Progenitor cell of endocrine pancreas (in vitro differentiated cells): ENCODE results near the gene ANKLE1. TPM values are rescaled to one million over a fixed set of nuclear protein-coding genes. Genes with fewer than 3 reads are reported as not detected.
A peak's percentile ranks its signal among the peaks of the same experiment; 100 is the strongest.

Experiments used
- DNase-seq: peaks from one replicate; pipeline ENCODE4 v3.0.0; 2021; ENCODE audit warnings: low spot score; ENCODE audit not compliant: unreplicated experiment
- H3K27ac Mint-ChIP-seq: 2 replicates; pipeline ENCODE4 v1.8.0; 2021; ENCODE audit warnings: mild to moderate bottlenecking, moderate library complexity, mixed read lengths
- H3K27me3 Mint-ChIP-seq: 2 replicates; pipeline ENCODE4 v1.8.0; 2021; ENCODE audit warnings: mixed read lengths
- H3K36me3 Mint-ChIP-seq: 2 replicates; pipeline ENCODE4 v1.8.0; 2022; ENCODE audit warnings: mixed read lengths; ENCODE audit not compliant: insufficient read depth
- H3K4me1 Mint-ChIP-seq: 2 replicates; pipeline ENCODE4 v1.8.0; 2021; ENCODE audit warnings: low read depth, mixed read lengths
- H3K4me3 Mint-ChIP-seq: 2 replicates; pipeline ENCODE4 v1.8.0; 2021; ENCODE audit warnings: low read depth, mild to moderate bottlenecking, moderate library complexity, mixed read lengths
- H3K9me3 Mint-ChIP-seq: 2 replicates; pipeline ENCODE4 v1.8.0; 2021; ENCODE audit warnings: low read depth, mixed read lengths
- total RNA-seq: library from RNA; stranded (reverse); gene quantifications from 2 replicates; pipeline ENCODE4 v1.2.1, GENCODE V29; 2021
- TF ChIP-seq, protein P1 (sequence below): fragments of 200-600 bp; sonication (generic); IDR thresholded peaks from one replicate; pipeline ENCODE4 v1.5.0; 2021; ENCODE audit warnings: antibody characterized with exemption, mild to moderate bottlenecking; ENCODE audit not compliant: unreplicated experiment

Gene ANKLE1
- total RNA-seq, 1 donor from 2014 or later, result 6.4 TPM

GRCh38 chr19:17302391-17303166 is 20.9 kb downstream of the ANKLE1 start:
- H3K27ac Mint-ChIP-seq, result no peak overlapping the region
- no peak for DNase-seq

DNA sequence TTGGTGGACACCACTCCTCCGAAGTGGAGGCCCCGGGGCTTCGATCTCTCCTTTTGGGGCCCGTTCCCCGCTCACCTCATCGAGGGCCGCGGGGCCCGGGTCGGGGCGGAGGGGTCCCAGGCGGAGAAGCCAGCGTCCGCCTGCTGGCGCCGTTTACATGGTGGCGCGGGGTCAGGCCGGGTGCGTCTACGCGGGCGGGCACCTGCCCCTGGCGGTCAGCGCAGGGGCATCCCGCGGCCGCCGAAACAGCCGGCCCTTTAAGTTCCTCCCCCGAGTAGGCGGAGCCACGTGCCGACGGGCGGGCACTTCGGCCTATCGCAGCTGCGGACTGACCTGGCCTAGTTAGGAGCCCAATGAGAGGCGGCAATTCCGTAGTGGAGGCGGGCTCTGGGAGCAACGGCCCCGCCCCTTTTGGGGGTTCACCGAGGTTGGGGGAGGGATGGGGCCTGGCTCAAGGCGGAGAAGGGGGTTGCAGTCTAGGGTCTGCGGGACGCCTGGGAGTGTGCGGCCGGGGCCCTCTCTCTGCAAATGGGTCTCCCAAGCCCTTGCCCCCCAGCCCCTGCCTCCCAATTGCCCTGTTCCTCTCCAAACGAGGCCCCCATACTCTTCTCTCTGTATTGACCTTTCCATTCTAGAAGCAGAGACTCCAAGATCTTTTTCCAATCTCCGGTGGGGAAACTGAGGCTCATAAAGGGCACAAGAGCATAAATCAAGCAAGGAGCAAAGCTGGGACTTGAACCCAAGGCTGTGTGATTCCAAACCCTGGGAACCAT is 21.7 kb downstream of the ANKLE1 start, which contains the start of gene ABHD8:
Gene ABHD8 (minus strand): TSS at position 259 of the 773 bp plus-strand sequence. CDS start 1,809 bp downstream, outside the sequence.
- peak; percentile 96 for DNase-seq
- TF ChIP-seq, protein P1, sequence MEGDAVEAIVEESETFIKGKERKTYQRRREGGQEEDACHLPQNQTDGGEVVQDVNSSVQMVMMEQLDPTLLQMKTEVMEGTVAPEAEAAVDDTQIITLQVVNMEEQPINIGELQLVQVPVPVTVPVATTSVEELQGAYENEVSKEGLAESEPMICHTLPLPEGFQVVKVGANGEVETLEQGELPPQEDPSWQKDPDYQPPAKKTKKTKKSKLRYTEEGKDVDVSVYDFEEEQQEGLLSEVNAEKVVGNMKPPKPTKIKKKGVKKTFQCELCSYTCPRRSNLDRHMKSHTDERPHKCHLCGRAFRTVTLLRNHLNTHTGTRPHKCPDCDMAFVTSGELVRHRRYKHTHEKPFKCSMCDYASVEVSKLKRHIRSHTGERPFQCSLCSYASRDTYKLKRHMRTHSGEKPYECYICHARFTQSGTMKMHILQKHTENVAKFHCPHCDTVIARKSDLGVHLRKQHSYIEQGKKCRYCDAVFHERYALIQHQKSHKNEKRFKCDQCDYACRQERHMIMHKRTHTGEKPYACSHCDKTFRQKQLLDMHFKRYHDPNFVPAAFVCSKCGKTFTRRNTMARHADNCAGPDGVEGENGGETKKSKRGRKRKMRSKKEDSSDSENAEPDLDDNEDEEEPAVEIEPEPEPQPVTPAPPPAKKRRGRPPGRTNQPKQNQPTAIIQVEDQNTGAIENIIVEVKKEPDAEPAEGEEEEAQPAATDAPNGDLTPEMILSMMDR, result peak; percentile 74
- Mint-ChIP-seq H3K4me3 (peak within 1 kb of the TSS; percentile 69), H3K27me3 (no peaks in the 10 kb centered on the region), H3K27ac (no peak within 1 kb of the TSS), H3K9me3 (no peaks in the 10 kb centered on the region), H3K36me3 (peaks cover 4% of the 10 kb centered on the region), H3K4me1 (peaks cover 15% of the 10 kb centered on the region)

More at GRCh38 chr19:17302391-17303166, 20.9 kb downstream of the ANKLE1 start:
- TF ChIP-seq, protein P1, result no peak
- Mint-ChIP-seq H3K9me3 (no peaks in the 10 kb centered on the region), H3K4me1 (peaks cover 12% of the 10 kb centered on the region), H3K27me3 (no peaks in the 10 kb centered on the region), H3K4me3 (peak overlapping the region; percentile 69), H3K36me3 (peaks cover 7% of the 10 kb centered on the region)

- peaks cover under 1% of the 10 kb centered on the region for H3K36me3 Mint-ChIP-seq
- no peak for DNase-seq
- no peaks in the 10 kb centered on the region for H3K9me3 Mint-ChIP-seq
- H3K27ac Mint-ChIP-seq, result no peak overlapping the region
- TF ChIP-seq, protein P1, result no peak
- H3K27me3 Mint-ChIP-seq, result no peaks in the 10 kb centered on the region
- H3K4me1 Mint-ChIP-seq, result peaks cover 15% of the 10 kb centered on the region
- H3K4me3 Mint-ChIP-seq, result peak overlapping the region; percentile 69
Observed at GRCh38 chr19:17303940-17304267, 22.2 kb downstream of the ANKLE1 start.

- H3K4me1 Mint-ChIP-seq, result peaks cover 20% of the 10 kb centered on the region
- no peaks in the 10 kb centered on the region for H3K9me3 Mint-ChIP-seq
- H3K27me3 Mint-ChIP-seq, result no peaks in the 10 kb centered on the region
- peak overlapping the region; percentile 91 for H3K27ac Mint-ChIP-seq
- TF ChIP-seq, protein P1, result no peak
- no peaks in the 10 kb centered on the region for H3K36me3 Mint-ChIP-seq
- H3K4me3 Mint-ChIP-seq, result peak overlapping the region; percentile 11
- no peak for DNase-seq
Observed at GRCh38 chr19:17304386-17305215, 22.9 kb downstream of the ANKLE1 start.

DNA sequence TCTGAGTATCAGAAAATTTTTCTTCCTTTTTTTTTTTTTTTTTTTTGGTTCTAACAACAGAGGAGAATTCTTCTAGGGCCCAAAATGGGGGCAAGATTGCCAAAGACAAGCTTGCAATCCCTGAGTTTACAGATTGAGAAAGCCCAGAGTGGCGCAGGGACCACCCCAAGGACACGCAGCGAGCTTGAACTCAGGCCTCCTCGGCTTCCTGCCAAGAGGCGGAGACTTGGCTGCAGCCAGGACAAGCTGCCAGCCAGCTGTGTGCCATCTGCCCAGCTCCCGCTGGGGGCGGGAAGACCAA is 23.5 kb downstream of the ANKLE1 start:
- TF ChIP-seq, protein P1, result no peak
- Mint-ChIP-seq H3K4me3 (peak overlapping the region; percentile 88), H3K36me3 (no peaks in the 10 kb centered on the region), H3K27ac (peak overlapping the region; percentile 91), H3K27me3 (no peaks in the 10 kb centered on the region), H3K4me1 (peaks cover 22% of the 10 kb centered on the region), H3K9me3 (no peaks in the 10 kb centered on the region)
- no peak for DNase-seq
